Measurements from ENCODE around the gene VAV3. TPM values are rescaled to one million over a fixed set of nuclear protein-coding genes. Genes with fewer than 3 reads are reported as not detected.

The VAV3 gene
- total RNA-seq, 1 donor from 2014 or later, result 4.8 TPM

DNA sequence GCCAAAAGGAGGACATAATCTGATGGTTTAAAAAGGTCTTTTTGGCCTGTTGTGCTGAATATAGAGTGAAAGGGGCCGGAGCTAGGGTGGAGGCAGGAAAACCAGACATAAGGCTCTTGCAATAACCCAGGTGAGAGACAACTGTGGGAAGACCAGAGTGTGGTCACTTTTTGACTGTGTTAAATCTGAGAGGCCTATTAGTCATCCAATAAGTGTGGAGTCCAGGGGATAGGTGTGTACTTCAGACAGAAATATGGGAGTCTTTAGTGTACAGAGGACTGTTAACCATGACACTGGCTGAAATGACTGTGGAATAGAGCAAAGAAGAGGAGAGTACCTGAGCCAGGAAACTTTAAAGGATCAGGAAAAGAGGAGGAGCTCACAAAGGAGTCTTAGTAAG lies 89.3 kb downstream of the VAV3 start:
- Histone ChIP-seq H3K4me3 (ENCODE audit: low read depth, low read length) (no peak overlapping the region), H3K27me3 (ENCODE audit: control insufficient read depth, insufficient read depth, low read length) (no peaks in the 10 kb centered on the region), H3K36me3 (ENCODE audit: control insufficient read depth, insufficient read depth, low read length) (no peaks in the 10 kb centered on the region)
- TF ChIP-seq, protein P1, sequence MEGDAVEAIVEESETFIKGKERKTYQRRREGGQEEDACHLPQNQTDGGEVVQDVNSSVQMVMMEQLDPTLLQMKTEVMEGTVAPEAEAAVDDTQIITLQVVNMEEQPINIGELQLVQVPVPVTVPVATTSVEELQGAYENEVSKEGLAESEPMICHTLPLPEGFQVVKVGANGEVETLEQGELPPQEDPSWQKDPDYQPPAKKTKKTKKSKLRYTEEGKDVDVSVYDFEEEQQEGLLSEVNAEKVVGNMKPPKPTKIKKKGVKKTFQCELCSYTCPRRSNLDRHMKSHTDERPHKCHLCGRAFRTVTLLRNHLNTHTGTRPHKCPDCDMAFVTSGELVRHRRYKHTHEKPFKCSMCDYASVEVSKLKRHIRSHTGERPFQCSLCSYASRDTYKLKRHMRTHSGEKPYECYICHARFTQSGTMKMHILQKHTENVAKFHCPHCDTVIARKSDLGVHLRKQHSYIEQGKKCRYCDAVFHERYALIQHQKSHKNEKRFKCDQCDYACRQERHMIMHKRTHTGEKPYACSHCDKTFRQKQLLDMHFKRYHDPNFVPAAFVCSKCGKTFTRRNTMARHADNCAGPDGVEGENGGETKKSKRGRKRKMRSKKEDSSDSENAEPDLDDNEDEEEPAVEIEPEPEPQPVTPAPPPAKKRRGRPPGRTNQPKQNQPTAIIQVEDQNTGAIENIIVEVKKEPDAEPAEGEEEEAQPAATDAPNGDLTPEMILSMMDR (IDR thresholded peaks at IDR 0.05; ENCODE audit: insufficient read depth, low read length, poor library complexity, severe bottlenecking), result no peak
- no peak for DNase-seq (ENCODE audit: low read depth)

DNA sequence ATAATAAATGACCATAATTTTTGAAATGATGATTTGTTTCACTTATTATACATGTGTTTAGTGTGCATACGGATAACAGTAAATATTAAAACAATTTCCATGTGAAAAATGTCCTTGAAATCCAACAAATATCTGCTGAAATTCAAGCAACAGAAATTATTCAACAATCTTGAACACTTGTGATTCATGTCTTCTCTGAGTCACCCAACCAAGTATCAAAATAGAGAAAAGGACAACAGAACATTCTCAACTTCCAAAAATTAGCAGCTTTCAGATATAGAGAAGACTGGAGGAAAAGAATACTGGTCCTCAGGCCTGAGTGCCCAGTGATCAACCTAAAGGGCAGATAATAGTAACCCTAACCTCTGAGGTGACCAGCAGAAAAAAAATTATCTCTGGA lies 90.8 kb downstream of the VAV3 start:
- H3K27me3 ChIP-seq (ENCODE audit: control insufficient read depth, insufficient read depth, low read length), result no peaks in the 10 kb centered on the region
- no peaks in the 10 kb centered on the region for H3K36me3 ChIP-seq (ENCODE audit: control insufficient read depth, insufficient read depth, low read length)
- TF ChIP-seq, protein P1 (IDR thresholded peaks at IDR 0.05; ENCODE audit: insufficient read depth, low read length, poor library complexity, severe bottlenecking), result no peak
- no peak overlapping the region for H3K4me3 ChIP-seq (ENCODE audit: low read depth, low read length)
- DNase-seq (ENCODE audit: low read depth), result no peak

DNA sequence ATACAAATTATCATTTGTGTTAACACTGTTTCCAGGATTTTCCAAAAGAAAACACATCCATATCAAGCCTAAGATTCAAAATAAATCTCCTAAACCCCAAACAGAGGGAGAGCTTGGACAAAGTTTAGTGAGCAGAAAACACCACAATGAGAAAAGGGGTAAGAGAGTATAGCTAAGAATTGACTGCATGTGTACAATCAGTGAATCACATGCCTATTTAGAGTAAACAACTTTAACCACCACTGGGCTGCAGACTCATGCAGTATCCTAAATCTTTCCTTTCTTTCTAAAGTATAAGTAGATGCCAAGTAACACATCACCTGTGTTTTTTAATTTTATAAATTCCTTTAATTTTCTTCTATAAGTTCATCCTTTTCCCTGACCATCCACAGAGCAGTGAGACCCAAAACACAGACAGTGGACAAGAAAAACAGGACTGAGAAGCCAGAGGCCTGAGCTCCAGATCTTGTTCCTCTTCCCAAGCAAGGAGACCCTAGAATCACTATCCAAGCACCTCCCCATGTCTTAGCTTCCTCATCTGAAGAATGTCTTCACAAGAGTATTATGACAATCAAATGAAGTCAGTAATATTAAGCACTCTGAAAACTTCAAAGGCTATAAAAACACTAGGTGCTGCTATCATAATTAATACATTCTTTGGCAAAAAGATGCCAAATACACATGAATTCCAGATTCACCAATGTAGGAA lies 93.1 kb downstream of the VAV3 start:
- no peak for DNase-seq (ENCODE audit: low read depth)
- no peaks in the 10 kb centered on the region for H3K36me3 ChIP-seq (ENCODE audit: control insufficient read depth, insufficient read depth, low read length)
- TF ChIP-seq, protein P1 (IDR thresholded peaks at IDR 0.05; ENCODE audit: insufficient read depth, low read length, poor library complexity, severe bottlenecking), result no peak
- no peaks in the 10 kb centered on the region for H3K27me3 ChIP-seq (ENCODE audit: control insufficient read depth, insufficient read depth, low read length)
- no peak overlapping the region for H3K4me3 ChIP-seq (ENCODE audit: low read depth, low read length)

DNA sequence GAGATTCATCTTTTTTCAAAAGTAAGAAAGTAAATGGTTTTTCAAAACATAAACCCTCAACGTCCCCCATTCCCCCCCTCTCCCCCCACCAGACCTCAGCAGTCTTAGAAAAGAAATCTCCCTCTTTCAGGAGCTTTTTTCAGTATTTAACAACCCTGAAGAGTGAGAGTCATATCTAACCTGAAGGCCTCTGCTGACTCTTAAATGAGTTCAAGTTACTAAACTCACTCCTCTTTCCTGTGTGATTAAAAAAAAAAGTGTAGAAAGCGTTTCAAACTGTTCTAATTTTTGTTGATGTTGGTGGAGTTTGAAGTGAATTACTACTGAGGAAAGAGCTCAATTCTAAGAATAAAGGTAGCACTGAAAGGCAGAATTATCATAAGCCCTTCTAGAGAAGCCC lies 93.7 kb downstream of the VAV3 start:
- DNase-seq (ENCODE audit: low read depth), result no peak
- Histone ChIP-seq H3K27me3 (ENCODE audit: control insufficient read depth, insufficient read depth, low read length) (no peaks in the 10 kb centered on the region), H3K4me3 (ENCODE audit: low read depth, low read length) (no peak overlapping the region), H3K36me3 (ENCODE audit: control insufficient read depth, insufficient read depth, low read length) (no peaks in the 10 kb centered on the region)
- TF ChIP-seq, protein P1 (IDR thresholded peaks at IDR 0.05; ENCODE audit: insufficient read depth, low read length, poor library complexity, severe bottlenecking), result no peak

DNA sequence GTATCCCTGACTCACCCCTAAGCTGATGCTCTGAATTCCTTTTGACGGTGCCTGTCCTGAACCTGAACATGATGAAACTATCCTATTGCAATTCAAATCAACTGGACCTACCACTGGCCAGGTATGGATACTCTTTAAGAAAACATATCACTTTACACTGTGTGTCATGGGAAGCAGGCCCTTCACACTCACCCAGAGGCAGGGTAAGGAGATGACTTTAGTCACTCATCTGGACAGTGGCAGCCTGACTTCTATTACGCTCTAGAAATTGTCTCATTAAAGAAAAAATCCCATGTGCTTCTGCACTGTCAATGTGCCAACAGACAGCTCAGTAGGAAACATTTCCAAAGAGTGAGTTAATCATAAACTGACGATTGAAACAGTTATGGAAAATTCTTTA lies 94.3 kb downstream of the VAV3 start:
- no peaks in the 10 kb centered on the region for H3K27me3 ChIP-seq (ENCODE audit: control insufficient read depth, insufficient read depth, low read length)
- H3K36me3 ChIP-seq (ENCODE audit: control insufficient read depth, insufficient read depth, low read length), result no peaks in the 10 kb centered on the region
- H3K4me3 ChIP-seq (ENCODE audit: low read depth, low read length), result no peak overlapping the region
- TF ChIP-seq, protein P1 (IDR thresholded peaks at IDR 0.05; ENCODE audit: insufficient read depth, low read length, poor library complexity, severe bottlenecking), result no peak
- DNase-seq (ENCODE audit: low read depth), result no peak

DNA sequence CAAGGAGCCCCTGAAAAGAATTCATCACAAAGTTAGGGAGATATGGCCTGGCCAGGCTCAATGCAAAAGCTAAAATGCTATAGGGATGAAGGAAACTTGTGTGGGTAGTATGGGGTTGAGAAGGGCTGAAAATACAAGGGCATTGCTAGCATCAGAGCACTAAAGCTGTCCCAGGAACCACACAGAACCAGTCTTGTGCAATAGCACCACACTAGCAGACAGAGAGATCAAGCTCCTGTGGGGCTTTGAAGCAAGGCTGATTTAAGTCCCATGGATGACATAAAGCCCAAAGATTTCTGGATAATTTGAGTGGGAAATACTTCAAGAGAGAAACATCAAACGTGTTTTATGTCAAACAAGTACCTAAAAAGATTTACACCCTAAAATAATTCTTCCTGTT lies 97.1 kb downstream of the VAV3 start:
- no peak overlapping the region for H3K4me3 ChIP-seq (ENCODE audit: low read depth, low read length)
- no peaks in the 10 kb centered on the region for H3K27me3 ChIP-seq (ENCODE audit: control insufficient read depth, insufficient read depth, low read length)
- TF ChIP-seq, protein P1 (IDR thresholded peaks at IDR 0.05; ENCODE audit: insufficient read depth, low read length, poor library complexity, severe bottlenecking), result no peak
- DNase-seq (ENCODE audit: low read depth), result no peak
- H3K36me3 ChIP-seq (ENCODE audit: control insufficient read depth, insufficient read depth, low read length), result no peaks in the 10 kb centered on the region

Measured in kidney epithelial cell (primary cell).